Mesendoderm (in vitro differentiated cells): ENCODE data around the gene HNRNPUL1.

Experiments
- DNase-seq: peaks from one replicate; pipeline ENCODE4 v3.0.0; 2013
- H2AK5ac ChIP-seq: 2 replicates; pipeline ENCODE4 v1.6.1; 2013; ENCODE audit warnings: low read length, inconsistent platforms
- H2BK120ac ChIP-seq: 2 replicates; pipeline ENCODE4 v1.6.1; 2013; ENCODE audit warnings: low read depth, mild to moderate bottlenecking, low read length, moderate library complexity, mixed read lengths
- H2BK15ac ChIP-seq: replicated peaks from 2 replicates; pipeline ENCODE4 v1.6.1; 2013; ENCODE audit warnings: low read depth, mild to moderate bottlenecking, moderate library complexity
- H2BK5ac ChIP-seq: 2 replicates; pipeline ENCODE4 v1.6.1; 2013; ENCODE audit warnings: low read length, inconsistent platforms
- H3K18ac ChIP-seq: 2 replicates; pipeline ENCODE4 v1.6.1; 2013; ENCODE audit warnings: mild to moderate bottlenecking, low read length, mixed read lengths
- H3K23ac ChIP-seq: one replicate; pipeline ENCODE4 v1.6.1; 2013; ENCODE audit warnings: low read length
- H3K27ac ChIP-seq: 2 replicates; pipeline ENCODE4 v1.5.1; 2013; ENCODE audit warnings: low read depth, mild to moderate bottlenecking, inconsistent platforms, low read length, moderate library complexity
- H3K27me3 ChIP-seq: 2 replicates; pipeline ENCODE4 v1.6.1; 2013; ENCODE audit warnings: low read length, control low read depth, mild to moderate bottlenecking, inconsistent platforms; ENCODE audit not compliant: insufficient read depth, poor library complexity
- H3K36me3 ChIP-seq: 2 replicates; pipeline ENCODE4 v1.6.1; 2013; ENCODE audit warnings: low read length, inconsistent platforms; ENCODE audit not compliant: control insufficient read depth, insufficient read depth
- H3K4ac ChIP-seq: one replicate; pipeline ENCODE4 v1.6.1; 2013; ENCODE audit warnings: low read depth, mild to moderate bottlenecking, low read length, moderate library complexity
- H3K4me1 ChIP-seq: 2 replicates; pipeline ENCODE4 v1.6.1; 2013; ENCODE audit warnings: low read depth, low read length, inconsistent platforms; ENCODE audit not compliant: control insufficient read depth
- H3K4me2 ChIP-seq: 2 replicates; pipeline ENCODE4 v1.6.1; 2013; ENCODE audit warnings: low read length
- H3K4me3 ChIP-seq: 2 replicates; pipeline ENCODE4 v1.5.1; 2013; ENCODE audit warnings: mild to moderate bottlenecking, low read length
- H3K56ac ChIP-seq: one replicate; pipeline ENCODE4 v1.6.1; 2013; ENCODE audit warnings: low read length
- H3K79me1 ChIP-seq: 2 replicates; pipeline ENCODE4 v1.6.1; 2013; ENCODE audit warnings: low read length, inconsistent platforms
- H3K79me2 ChIP-seq: 2 replicates; pipeline ENCODE4 v1.6.1; 2013; ENCODE audit warnings: mild to moderate bottlenecking, low read length; ENCODE audit not compliant: control insufficient read depth, insufficient read depth
- H3K9ac ChIP-seq: 2 replicates; pipeline ENCODE4 v1.6.1; 2013; ENCODE audit warnings: low read length, inconsistent platforms
- H4K5ac ChIP-seq: one replicate; pipeline ENCODE4 v1.6.1; 2013; ENCODE audit warnings: low read length
- H4K8ac ChIP-seq: one replicate; pipeline ENCODE4 v1.6.1; 2013; ENCODE audit warnings: low read depth, mild to moderate bottlenecking, control low read depth, low read length, moderate library complexity
- WGBS: extraction: QIAGEN DNeasy Blood & Tissue Kit; methylation state at CpG from one replicate; pipeline ENCODE4 v1.1.7; 2013; ENCODE audit warnings: low lambda C conversion rate, missing lambda C conversion rate; ENCODE audit not compliant: insufficient coverage; ENCODE audit errors: extremely low coverage; 5-methylcytosine and 5-hydroxymethylcytosine counted together

The HNRNPUL1 gene

GRCh38 chr19:41220811-41221210 is 43.4 kb upstream of the HNRNPUL1 start:
- DNase-seq: no peak
- no peaks in the 10 kb centered on the region for H3K27me3 ChIP-seq
- H2BK15ac ChIP-seq: no peak overlapping the region
- H3K18ac ChIP-seq: no peak overlapping the region
- no peak overlapping the region for H2BK5ac ChIP-seq
- no peak overlapping the region for H3K4me2 ChIP-seq
- no peak overlapping the region for H3K23ac ChIP-seq
- H3K9ac ChIP-seq: peak overlapping the region; percentile 79
- no peak overlapping the region for H2BK120ac ChIP-seq
- no peaks in the 10 kb centered on the region for H3K36me3 ChIP-seq
- H3K4ac ChIP-seq: peak overlapping the region; percentile 81
- no peak overlapping the region for H4K5ac ChIP-seq
- H3K79me1 ChIP-seq: peaks cover 2% of the 10 kb centered on the region
- H4K8ac ChIP-seq: no peak overlapping the region
- no peak overlapping the region for H3K4me3 ChIP-seq
- H3K79me2 ChIP-seq: no peaks in the 10 kb centered on the region
- no CpG with 5 or more reads among the region's 9 CpGs for WGBS
- H3K56ac ChIP-seq: peak overlapping the region; percentile 58
- peaks cover 7% of the 10 kb centered on the region for H3K4me1 ChIP-seq
- H3K27ac ChIP-seq: no peak overlapping the region
- H2AK5ac ChIP-seq: peak overlapping the region; percentile 37

- Histone ChIP-seq H4K5ac (no peak overlapping the region), H2BK120ac (no peak overlapping the region), H3K23ac (no peak overlapping the region), H2AK5ac (no peak overlapping the region), H3K18ac (no peak overlapping the region), H3K4me2 (no peak overlapping the region), H3K79me2 (no peaks in the 10 kb centered on the region), H3K4ac (no peak overlapping the region), H2BK15ac (no peak overlapping the region), H3K27me3 (no peaks in the 10 kb centered on the region), H3K4me3 (no peak overlapping the region), H3K79me1 (peaks cover 2% of the 10 kb centered on the region), H2BK5ac (no peak overlapping the region), H3K4me1 (peaks cover 10% of the 10 kb centered on the region), H3K27ac (no peak overlapping the region), H4K8ac (no peak overlapping the region), H3K9ac (no peak overlapping the region), H3K56ac (no peak overlapping the region), H3K36me3 (no peaks in the 10 kb centered on the region)
- no CpG with 5 or more reads among the region's 20 CpGs for WGBS
- no peak for DNase-seq
Observed at GRCh38 chr19:41221514-41222205, 42.5 kb upstream of the HNRNPUL1 start.

- H3K18ac ChIP-seq: no peak overlapping the region
- no peak overlapping the region for H3K4me2 ChIP-seq
- WGBS: no CpG with 5 or more reads among the region's 10 CpGs
- no peak overlapping the region for H3K23ac ChIP-seq
- H4K8ac ChIP-seq: no peak overlapping the region
- H3K27ac ChIP-seq: no peak overlapping the region
- no peak overlapping the region for H3K56ac ChIP-seq
- H4K5ac ChIP-seq: no peak overlapping the region
- H2AK5ac ChIP-seq: no peak overlapping the region
- peaks cover 2% of the 10 kb centered on the region for H3K79me1 ChIP-seq
- no peak overlapping the region for H2BK5ac ChIP-seq
- DNase-seq: no peak
- H3K79me2 ChIP-seq: no peaks in the 10 kb centered on the region
- H3K27me3 ChIP-seq: no peaks in the 10 kb centered on the region
- no peak overlapping the region for H2BK15ac ChIP-seq
- no peaks in the 10 kb centered on the region for H3K36me3 ChIP-seq
- no peak overlapping the region for H3K9ac ChIP-seq
- H3K4ac ChIP-seq: no peak overlapping the region
- H3K4me3 ChIP-seq: no peak overlapping the region
- H3K4me1 ChIP-seq: peaks cover 10% of the 10 kb centered on the region
- H2BK120ac ChIP-seq: no peak overlapping the region
Observed at GRCh38 chr19:41222240-41222639, 41.9 kb upstream of the HNRNPUL1 start.

- Histone ChIP-seq H3K27ac (peak overlapping the region; percentile 22), H3K9ac (peak overlapping the region; percentile 51), H3K79me1 (peaks cover 2% of the 10 kb centered on the region), H3K18ac (no peak overlapping the region), H4K5ac (no peak overlapping the region), H2BK5ac (peak overlapping the region; percentile 76), H3K4me3 (no peak overlapping the region), H3K4me1 (peaks cover 8% of the 10 kb centered on the region), H2AK5ac (peak overlapping the region; percentile 93), H4K8ac (no peak overlapping the region), H2BK15ac (no peak overlapping the region), H3K4me2 (no peak overlapping the region), H3K36me3 (no peaks in the 10 kb centered on the region), H3K56ac (peak overlapping the region; percentile 82), H3K27me3 (no peaks in the 10 kb centered on the region), H3K4ac (no peak overlapping the region), H2BK120ac (no peak overlapping the region), H3K23ac (no peak overlapping the region), H3K79me2 (no peaks in the 10 kb centered on the region)
- peak; percentile 96 for DNase-seq
- WGBS: no CpG with 5 or more reads among the region's 8 CpGs
Observed at GRCh38 chr19:41223431-41224234, 40.5 kb upstream of the HNRNPUL1 start.

GRCh38 chr19:41224632-41225031 is 39.5 kb upstream of the HNRNPUL1 start:
- peaks cover 2% of the 10 kb centered on the region for H3K79me1 ChIP-seq
- no peak for DNase-seq
- H2BK15ac ChIP-seq: no peak overlapping the region
- no CpG with 5 or more reads among the region's 7 CpGs for WGBS
- H2AK5ac ChIP-seq: no peak overlapping the region
- no peak overlapping the region for H2BK5ac ChIP-seq
- H3K9ac ChIP-seq: no peak overlapping the region
- H3K4me2 ChIP-seq: no peak overlapping the region
- H3K36me3 ChIP-seq: no peaks in the 10 kb centered on the region
- no peak overlapping the region for H3K4me3 ChIP-seq
- H3K4ac ChIP-seq: no peak overlapping the region
- no peaks in the 10 kb centered on the region for H3K79me2 ChIP-seq
- no peak overlapping the region for H3K18ac ChIP-seq
- H4K5ac ChIP-seq: no peak overlapping the region
- no peak overlapping the region for H3K23ac ChIP-seq
- no peak overlapping the region for H3K27ac ChIP-seq
- peak overlapping the region; percentile 3 for H3K56ac ChIP-seq
- H4K8ac ChIP-seq: no peak overlapping the region
- H3K27me3 ChIP-seq: no peaks in the 10 kb centered on the region
- peaks cover 8% of the 10 kb centered on the region for H3K4me1 ChIP-seq
- no peak overlapping the region for H2BK120ac ChIP-seq
